ENCODE measurements around the gene AUP1. TPM values are rescaled to one million over a fixed set of nuclear protein-coding genes. Genes with fewer than 3 reads are reported as not detected.

AUP1 gene
- total and polyA plus RNA-seq, 2 of the 8 experiments (the other 6 are each of a cell fraction or from before 2014, with no cell fraction given): 83.4 to 121 TPM

- no peak for TF ChIP-seq RBBP5 (IDR thresholded peaks at IDR 0.05; ENCODE audit: borderline replicate concordance, low read depth, low read length)
- no peak for TF ChIP-seq BCL11A (IDR thresholded peaks at IDR 0.05; ENCODE audit: low read depth in 2 of 2, low read length in 2 of 2)
- no peak for TF ChIP-seq KDM1A (IDR thresholded peaks at IDR 0.05; ENCODE audit: borderline replicate concordance, low read length)
- peak; percentile 81 to 95 (median 89) for TF ChIP-seq CTCF (IDR thresholded peaks at IDR 0.05; ENCODE audit: control extremely low read depth in 1 of 3, insufficient read depth in 1 of 3, low read depth in 1 of 3, low read length in 3 of 3)
- TF ChIP-seq POU5F1 (IDR thresholded peaks at IDR 0.05; ENCODE audit: low read depth, low read length): no peak
- peak; percentile 11 for TF ChIP-seq KDM4A (IDR thresholded peaks at IDR 0.05; ENCODE audit: low read depth, low read length, severe bottlenecking)
- TF ChIP-seq TCF12 (IDR thresholded peaks at IDR 0.05; ENCODE audit: low read depth, low read length): no peak
- TF ChIP-seq BRCA1 (IDR thresholded peaks at IDR 0.05; ENCODE audit: low read depth, low read length): no peak
- TF ChIP-seq SIX5 (IDR thresholded peaks at IDR 0.05; ENCODE audit: low read depth, low read length): peak; percentile 44
- TF ChIP-seq CEBPB (IDR thresholded peaks at IDR 0.05; ENCODE audit: low read depth, low read length): no peak
- TF ChIP-seq TEAD4 (IDR thresholded peaks at IDR 0.05; ENCODE audit: low read depth, low read length): peak; percentile 85
- TF ChIP-seq NANOG (IDR thresholded peaks at IDR 0.05; ENCODE audit: insufficient read depth, low read depth, low read length, poor library complexity, severe bottlenecking): peak; percentile 96
- TF ChIP-seq HDAC2 (IDR thresholded peaks at IDR 0.05; ENCODE audit: borderline replicate concordance in 1 of 2, low read depth in 2 of 2, low read length in 2 of 2): peak in 1 of 2 experiments; percentile 87; a peak in 2 of 4 replicates
- peak; percentile 74 for TF ChIP-seq TAF1 (IDR thresholded peaks at IDR 0.05; ENCODE audit: low read depth, low read length)
- TF ChIP-seq CREB1 (IDR thresholded peaks at IDR 0.05): peak; percentile 71
- TF ChIP-seq NRF1 (IDR thresholded peaks at IDR 0.05; ENCODE audit: low read depth, low read length): no peak
- TF ChIP-seq CHD2 (IDR thresholded peaks at IDR 0.05; ENCODE audit: low read length): peak; percentile 63
- TF ChIP-seq SAP30 (IDR thresholded peaks at IDR 0.05; ENCODE audit: insufficient read depth, insufficient replicate concordance, low read length): peak; percentile 34
- peak; percentile 94 for TF ChIP-seq KDM5A (IDR thresholded peaks at IDR 0.05; ENCODE audit: low read length)
- TF ChIP-seq ZNF274 (IDR thresholded peaks at IDR 0.05; ENCODE audit: borderline replicate concordance, extremely low read depth, low read length): no peak
- TF ChIP-seq SIRT6 (IDR thresholded peaks at IDR 0.05; ENCODE audit: low read length): no peak
- no peak for TF ChIP-seq GTF2F1 (IDR thresholded peaks at IDR 0.05; ENCODE audit: borderline replicate concordance, low read depth, low read length)
Observed at GRCh38 chr2:74482801-74483674, 46.5 kb downstream of the AUP1 start, which contains the start of the genes CCDC142 and TTC31 (continued).
